GM19328 (cell line): ENCODE data around the gene SLC20A1.
"Not testable (repeated sequence)": the region's sequence is repeated elsewhere in the genome, so short reads cannot be mapped to it uniquely, and the experiment has no call there.

ENCODE experiments used
- ATAC-seq: cut with Tn5 transposase; IDR thresholded peaks from one replicate; pipeline ENCODE4 v1.9.1; 2021; ENCODE audit warnings: mild to moderate bottlenecking, moderate library complexity; ENCODE audit not compliant: unreplicated experiment

SLC20A1 gene

GRCh38 chr2:112646102-112646719 lies 472 bp downstream of the SLC20A1 start:
- ATAC-seq, result peak; percentile 9

- no peak for ATAC-seq
Measured at GRCh38 chr2:112646791-112647689, 1.3 kb downstream of the SLC20A1 start.

- no peak for ATAC-seq
Measured at GRCh38 chr2:112648081-112648480, 2.3 kb downstream of the SLC20A1 start.

- ATAC-seq, result no peak
Measured at GRCh38 chr2:112656679-112657078, 10.9 kb downstream of the SLC20A1 start.

- ATAC-seq, result no peak
Measured at GRCh38 chr2:112658301-112658700, 12.6 kb downstream of the SLC20A1 start.

GRCh38 chr2:112658839-112659667 lies 13.3 kb downstream of the SLC20A1 start:
- ATAC-seq, result no peak

GRCh38 chr2:112660138-112660537 lies 14.4 kb downstream of the SLC20A1 start:
- ATAC-seq, result no peak

GRCh38 chr2:112661656-112662305 lies 16.0 kb downstream of the SLC20A1 start:
- no peak for ATAC-seq

GRCh38 chr2:112662704-112663103 lies 17.0 kb downstream of the SLC20A1 start:
- ATAC-seq, result no peak

GRCh38 chr2:112664689-112665088 lies 18.9 kb downstream of the SLC20A1 start:
- no peak for ATAC-seq

GRCh38 chr2:112665113-112665780 lies 19.5 kb downstream of the SLC20A1 start:
- no peak for ATAC-seq

GRCh38 chr2:112666761-112667122 lies 21.0 kb downstream of the SLC20A1 start:
- no peak for ATAC-seq

- ATAC-seq, result not testable (repeated sequence)
Measured at GRCh38 chr2:112667540-112667939, 21.8 kb downstream of the SLC20A1 start.

- no peak for ATAC-seq
Measured at GRCh38 chr2:112669667-112670066, 23.9 kb downstream of the SLC20A1 start.

- no peak for ATAC-seq
Measured at GRCh38 chr2:112670252-112671022, 24.7 kb downstream of the SLC20A1 start.

- no peak for ATAC-seq
Measured at GRCh38 chr2:112671801-112672200, 26.1 kb downstream of the SLC20A1 start.

- ATAC-seq, result no peak
Measured at GRCh38 chr2:112673008-112673407, 27.3 kb downstream of the SLC20A1 start.

- ATAC-seq, result no peak
Measured at GRCh38 chr2:112674229-112674628, 28.5 kb downstream of the SLC20A1 start.

GRCh38 chr2:112679484-112679883 lies 33.7 kb downstream of the SLC20A1 start:
- no peak for ATAC-seq

GRCh38 chr2:112680666-112681101 lies 34.9 kb downstream of the SLC20A1 start:
- no peak for ATAC-seq
